Peyer's patch (tissue), 4 donors: Measurements from ENCODE around the gene SPATA3.

Experiments
- CTCF ChIP-seq, 6 experiments: fragments of 450-650 bp in 4 of 6; fragments of 200-600 bp in 2 of 6; sonication (generic) in 1 of 6; IDR thresholded peaks; one replicate each; pipeline ENCODE4 v1.5.1; 2017 to 2019; ENCODE audit warnings: antibody characterized with exemption in 6 of 6, mild to moderate bottlenecking in 3 of 6, moderate library complexity in 1 of 6
- POLR2A ChIP-seq, 2 donors: fragments of 450-650 bp; IDR thresholded peaks; one replicate each; pipeline ENCODE4 v1.5.1; 2017; ENCODE audit warnings: antibody characterized with exemption in 2 of 2, mild to moderate bottlenecking in 2 of 2, moderate library complexity in 2 of 2

- TF ChIP-seq CTCF (IDR thresholded peaks at IDR 0.05): no peak
- no peak for TF ChIP-seq POLR2A (IDR thresholded peaks at IDR 0.05)
Measured at GRCh38 chr2:231036131-231036530, 40.2 kb downstream of the SPATA3 start.
